ENCODE results near the gene RPS16. TPM values are rescaled to one million over a fixed set of nuclear protein-coding genes. Genes with fewer than 3 reads are reported as not detected.
A peak's percentile ranks its signal among the peaks of the same experiment; 100 is the strongest.

Gene RPS16
- total RNA-seq, 1 donor from 2014 or later, result 3,724 TPM

GRCh38 chr19:39398297-39398864 is 37.4 kb downstream of the RPS16 start:
- Histone ChIP-seq H3K36me3 (peaks cover 0 to 9% of the 10 kb centered on the region in 2 donors), H3K4me3 (peak overlapping the region in 1 of 2 donors; percentile 12), H3K9me3 (no peaks in the 10 kb centered on the region), H3K27ac (peak overlapping the region; percentile 97), H3K4me1 (peaks cover 58% of the 10 kb centered on the region), H3K27me3 (no peaks in the 10 kb centered on the region)
- peak in 1 of 2 donors; percentile 95 for DNase-seq (ENCODE audit: extremely low spot score in 2 of 2)
- intact Hi-C loops (cut with DNase I), result loop anchor here (5.0 to 10.0 kb wide), 2 partner anchors 44 to 136 kb away; partner anchors contain the start of gene EID2B
- TF ChIP-seq POLR2AphosphoS5 (IDR thresholded peaks at IDR 0.05; ENCODE audit: insufficient read depth in 1 of 2, low read depth in 1 of 2) (peak; percentile 67 to 85), POLR2A (IDR thresholded peaks at IDR 0.05) (peak in 1 of 2 donors; percentile 14), CTCF (IDR thresholded peaks at IDR 0.05) (no peak)

- H3K36me3 ChIP-seq, result peaks cover 0 to 10% of the 10 kb centered on the region in 2 donors
- peaks cover 54% of the 10 kb centered on the region for H3K4me1 ChIP-seq
- peak overlapping the region in 1 of 2 donors; percentile 12 for H3K4me3 ChIP-seq
- peak in 1 of 2 donors; percentile 92 for DNase-seq (ENCODE audit: extremely low spot score in 2 of 2)
- no peaks in the 10 kb centered on the region for H3K27me3 ChIP-seq
- TF ChIP-seq CTCF (IDR thresholded peaks at IDR 0.05) (peak; percentile 97 to 98 (median 97)), POLR2AphosphoS5 (IDR thresholded peaks at IDR 0.05; ENCODE audit: insufficient read depth in 1 of 2, low read depth in 1 of 2) (peak in 1 of 2 donors; percentile 46), POLR2A (IDR thresholded peaks at IDR 0.05) (no peak)
- no peaks in the 10 kb centered on the region for H3K9me3 ChIP-seq
- H3K27ac ChIP-seq, result peak overlapping the region; percentile 97
- intact Hi-C loops (cut with DNase I), result loop anchor here (5.0 to 10.0 kb wide), 2 partner anchors 45 to 137 kb away; partner anchors contain the start of gene EID2B
Measured at GRCh38 chr19:39397360-39398296, 38.1 kb downstream of the RPS16 start.

GRCh38 chr19:39390751-39391437 is 44.9 kb downstream of the RPS16 start, which contains the start of the genes MED29 and PAF1:
TSS of gene MED29 (plus strand) at chr19:39391378. CDS start at chr19:39391423, 45 bp downstream.
TSS of gene PAF1 (minus strand) at chr19:39391106. CDS start at chr19:39390864, 242 bp downstream.
- Histone ChIP-seq H3K27me3 (no peaks in the 10 kb centered on the region), H3K27ac (peak within 1 kb of the TSS; percentile 99), H3K4me1 (peaks cover 33% of the 10 kb centered on the region), H3K9me3 (no peaks in the 10 kb centered on the region), H3K36me3 (peaks cover 0 to 41% of the 10 kb centered on the region in 2 donors), H3K4me3 (peak within 1 kb of the TSS; percentile 93 to 99)
- DNase-seq (ENCODE audit: extremely low spot score in 2 of 2), result peak in 1 of 2 donors; percentile 100
- TF ChIP-seq POLR2AphosphoS5 (IDR thresholded peaks at IDR 0.05; ENCODE audit: insufficient read depth in 1 of 2, low read depth in 1 of 2), result peak; percentile 90 to 99
- no peak for TF ChIP-seq CTCF (IDR thresholded peaks at IDR 0.05)
- TF ChIP-seq POLR2A (IDR thresholded peaks at IDR 0.05), result peak in 1 of 2 donors; percentile 73
- intact Hi-C loops (cut with DNase I), result loop anchor here (10.0 kb wide), 1 partner anchor 144 kb away; the partner anchor contains the start of gene EID2B

- peak in 1 of 2 donors; percentile 92 for DNase-seq (ENCODE audit: extremely low spot score in 2 of 2)
- no peak for TF ChIP-seq CTCF (IDR thresholded peaks at IDR 0.05)
- Histone ChIP-seq H3K27ac (peak overlapping the region; percentile 99), H3K9me3 (no peaks in the 10 kb centered on the region), H3K36me3 (peaks cover 0 to 46% of the 10 kb centered on the region in 2 donors), H3K27me3 (no peaks in the 10 kb centered on the region), H3K4me3 (peak overlapping the region; percentile 93 to 99), H3K4me1 (peaks cover 33% of the 10 kb centered on the region)
- intact Hi-C loops (cut with DNase I), result loop anchor here (10.0 kb wide), 1 partner anchor 144 kb away; the partner anchor contains the start of gene EID2B
Measured at GRCh38 chr19:39390451-39390750, 45.3 kb downstream of the RPS16 start.

Data from vagina (tissue), 2 donors.